ENCODE results near the gene PCDHB7. TPM values are rescaled to one million over a fixed set of nuclear protein-coding genes. Genes with fewer than 3 reads are reported as not detected.
A peak's percentile ranks its signal among the peaks of the same experiment; 100 is the strongest.
"Not testable (repeated sequence)": the region's sequence is repeated elsewhere in the genome, so short reads cannot be mapped to it uniquely, and the experiment has no call there.

Gene PCDHB7
- total and polyA plus RNA-seq, 2 experiments from 2014 or later, result 0.48 to 1.0 TPM

DNA sequence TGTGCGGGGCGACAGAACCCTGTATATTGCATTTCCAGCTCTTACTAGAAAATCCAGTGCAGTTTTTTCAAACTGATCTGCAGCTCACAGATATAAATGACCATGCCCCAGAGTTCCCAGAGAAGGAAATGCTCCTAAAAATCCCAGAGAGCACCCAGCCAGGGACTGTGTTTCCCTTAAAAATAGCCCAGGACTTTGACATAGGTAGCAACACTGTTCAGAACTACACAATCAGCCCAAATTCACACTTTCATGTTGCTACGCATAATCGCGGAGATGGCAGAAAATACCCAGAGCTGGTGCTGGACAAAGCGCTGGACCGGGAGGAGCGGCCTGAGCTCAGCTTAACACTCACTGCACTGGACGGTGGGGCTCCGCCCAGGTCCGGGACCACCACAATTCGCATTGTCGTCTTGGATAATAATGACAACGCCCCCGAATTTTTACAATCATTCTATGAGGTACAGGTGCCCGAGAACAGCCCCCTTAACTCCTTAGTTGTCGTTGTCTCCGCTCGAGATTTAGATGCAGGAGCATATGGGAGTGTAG lies 36.7 kb upstream of the PCDHB7 start (continued):
- TF ChIP-seq, protein P1, sequence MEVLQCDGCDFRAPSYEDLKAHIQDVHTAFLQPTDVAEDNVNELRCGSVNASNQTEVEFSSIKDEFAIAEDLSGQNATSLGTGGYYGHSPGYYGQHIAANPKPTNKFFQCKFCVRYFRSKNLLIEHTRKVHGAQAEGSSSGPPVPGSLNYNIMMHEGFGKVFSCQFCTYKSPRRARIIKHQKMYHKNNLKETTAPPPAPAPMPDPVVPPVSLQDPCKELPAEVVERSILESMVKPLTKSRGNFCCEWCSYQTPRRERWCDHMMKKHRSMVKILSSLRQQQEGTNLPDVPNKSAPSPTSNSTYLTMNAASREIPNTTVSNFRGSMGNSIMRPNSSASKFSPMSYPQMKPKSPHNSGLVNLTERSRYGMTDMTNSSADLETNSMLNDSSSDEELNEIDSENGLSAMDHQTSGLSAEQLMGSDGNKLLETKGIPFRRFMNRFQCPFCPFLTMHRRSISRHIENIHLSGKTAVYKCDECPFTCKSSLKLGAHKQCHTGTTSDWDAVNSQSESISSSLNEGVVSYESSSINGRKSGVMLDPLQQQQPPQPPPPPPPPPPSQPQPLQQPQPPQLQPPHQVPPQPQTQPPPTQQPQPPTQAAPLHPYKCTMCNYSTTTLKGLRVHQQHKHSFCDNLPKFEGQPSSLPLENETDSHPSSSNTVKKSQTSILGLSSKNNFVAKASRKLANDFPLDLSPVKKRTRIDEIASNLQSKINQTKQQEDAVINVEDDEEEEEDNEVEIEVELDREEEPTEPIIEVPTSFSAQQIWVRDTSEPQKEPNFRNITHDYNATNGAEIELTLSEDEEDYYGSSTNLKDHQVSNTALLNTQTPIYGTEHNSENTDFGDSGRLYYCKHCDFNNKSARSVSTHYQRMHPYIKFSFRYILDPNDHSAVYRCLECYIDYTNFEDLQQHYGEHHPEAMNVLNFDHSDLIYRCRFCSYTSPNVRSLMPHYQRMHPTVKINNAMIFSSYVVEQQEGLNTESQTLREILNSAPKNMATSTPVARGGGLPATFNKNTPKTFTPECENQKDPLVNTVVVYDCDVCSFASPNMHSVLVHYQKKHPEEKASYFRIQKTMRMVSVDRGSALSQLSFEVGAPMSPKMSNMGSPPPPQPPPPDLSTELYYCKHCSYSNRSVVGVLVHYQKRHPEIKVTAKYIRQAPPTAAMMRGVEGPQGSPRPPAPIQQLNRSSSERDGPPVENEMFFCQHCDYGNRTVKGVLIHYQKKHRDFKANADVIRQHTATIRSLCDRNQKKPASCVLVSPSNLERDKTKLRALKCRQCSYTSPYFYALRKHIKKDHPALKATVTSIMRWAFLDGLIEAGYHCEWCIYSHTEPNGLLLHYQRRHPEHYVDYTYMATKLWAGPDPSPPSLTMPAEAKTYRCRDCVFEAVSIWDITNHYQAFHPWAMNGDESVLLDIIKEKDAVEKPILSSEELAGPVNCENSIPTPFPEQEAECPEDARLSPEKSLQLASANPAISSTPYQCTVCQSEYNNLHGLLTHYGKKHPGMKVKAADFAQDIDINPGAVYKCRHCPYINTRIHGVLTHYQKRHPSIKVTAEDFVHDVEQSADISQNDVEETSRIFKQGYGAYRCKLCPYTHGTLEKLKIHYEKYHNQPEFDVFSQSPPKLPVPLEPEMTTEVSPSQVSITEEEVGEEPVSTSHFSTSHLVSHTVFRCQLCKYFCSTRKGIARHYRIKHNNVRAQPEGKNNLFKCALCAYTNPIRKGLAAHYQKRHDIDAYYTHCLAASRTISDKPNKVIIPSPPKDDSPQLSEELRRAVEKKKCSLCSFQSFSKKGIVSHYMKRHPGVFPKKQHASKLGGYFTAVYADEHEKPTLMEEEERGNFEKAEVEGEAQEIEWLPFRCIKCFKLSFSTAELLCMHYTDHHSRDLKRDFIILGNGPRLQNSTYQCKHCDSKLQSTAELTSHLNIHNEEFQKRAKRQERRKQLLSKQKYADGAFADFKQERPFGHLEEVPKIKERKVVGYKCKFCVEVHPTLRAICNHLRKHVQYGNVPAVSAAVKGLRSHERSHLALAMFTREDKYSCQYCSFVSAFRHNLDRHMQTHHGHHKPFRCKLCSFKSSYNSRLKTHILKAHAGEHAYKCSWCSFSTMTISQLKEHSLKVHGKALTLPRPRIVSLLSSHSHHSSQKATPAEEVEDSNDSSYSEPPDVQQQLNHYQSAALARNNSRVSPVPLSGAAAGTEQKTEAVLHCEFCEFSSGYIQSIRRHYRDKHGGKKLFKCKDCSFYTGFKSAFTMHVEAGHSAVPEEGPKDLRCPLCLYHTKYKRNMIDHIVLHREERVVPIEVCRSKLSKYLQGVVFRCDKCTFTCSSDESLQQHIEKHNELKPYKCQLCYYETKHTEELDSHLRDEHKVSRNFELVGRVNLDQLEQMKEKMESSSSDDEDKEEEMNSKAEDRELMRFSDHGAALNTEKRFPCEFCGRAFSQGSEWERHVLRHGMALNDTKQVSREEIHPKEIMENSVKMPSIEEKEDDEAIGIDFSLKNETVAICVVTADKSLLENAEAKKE (CRISPR knock-in tag; IDR thresholded peaks at IDR 0.05), result no peak
- TF ChIP-seq JUNB (IDR thresholded peaks at IDR 0.05; ENCODE audit: unreplicated experiment) (no peak), ZNF331 (CRISPR knock-in tag; IDR thresholded peaks at IDR 0.05; ENCODE audit: low read depth) (no peak)

DNA sequence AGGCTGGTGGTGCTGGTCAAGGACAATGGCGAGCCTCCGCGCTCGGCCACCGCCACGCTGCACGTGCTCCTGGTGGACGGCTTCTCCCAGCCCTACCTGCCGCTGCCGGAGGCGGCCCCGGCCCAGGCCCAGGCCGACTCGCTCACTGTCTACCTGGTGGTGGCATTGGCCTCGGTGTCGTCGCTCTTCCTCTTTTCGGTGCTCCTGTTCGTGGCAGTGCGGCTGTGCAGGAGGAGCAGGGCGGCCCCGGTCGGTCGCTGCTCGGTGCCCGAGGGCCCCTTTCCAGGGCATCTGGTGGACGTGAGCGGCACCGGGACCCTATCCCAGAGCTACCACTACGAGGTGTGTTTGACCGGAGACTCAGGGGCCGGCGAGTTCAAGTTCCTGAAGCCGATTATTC lies 35.1 kb upstream of the PCDHB7 start:
- H3K27ac Mint-ChIP-seq; H3K4me3 ChIP-seq; H3K27ac ChIP-seq (ENCODE audit: low read depth); H3K4me1 ChIP-seq (ENCODE audit: insufficient read depth); H3K4me3 Mint-ChIP-seq; H2AFZ ChIP-seq; DNase-seq (ENCODE audit: low spot score); H3K4me2 ChIP-seq; ATAC-seq; H3K9me2 ChIP-seq (ENCODE audit: insufficient read depth); H3K27me3 Mint-ChIP-seq (ENCODE audit: insufficient read depth, low read depth, poor library complexity); H3K4me1 Mint-ChIP-seq; H4K20me1 ChIP-seq (replicated peaks; ENCODE audit: insufficient read depth); H3K36me3 ChIP-seq (ENCODE audit: insufficient read depth); H3F3A ChIP-seq (replicated peaks; ENCODE audit: low read depth); H3K27me3 ChIP-seq (ENCODE audit: insufficient read depth): not testable (repeated sequence)
- H3K79me2 ChIP-seq (replicated peaks; ENCODE audit: insufficient read depth), result peaks cover 24% of the 10 kb centered on the region
- H3K36me3 Mint-ChIP-seq (ENCODE audit: low read depth), result peaks cover 55% of the 10 kb centered on the region
- H3K9me3 Mint-ChIP-seq, result peaks cover 54% of the 10 kb centered on the region

DNA sequence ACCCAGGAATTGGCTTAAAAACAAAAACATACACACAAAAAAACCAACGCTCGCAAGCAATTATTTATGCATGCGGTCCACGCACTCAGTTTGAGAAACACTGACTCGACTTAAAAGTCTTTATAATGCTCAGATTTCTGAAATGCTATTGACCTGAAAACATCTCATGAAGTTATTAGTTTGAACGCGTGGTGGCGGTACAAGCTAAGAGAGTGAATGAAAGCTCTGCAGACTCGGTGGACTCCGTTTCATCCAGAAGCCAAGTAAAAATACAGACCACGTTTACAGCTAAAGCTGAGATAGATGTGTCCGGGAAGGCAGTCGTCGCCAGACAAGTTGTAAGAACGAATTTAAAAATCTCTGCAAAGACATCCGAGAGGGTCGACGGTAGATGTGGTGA lies 22.6 kb upstream of the PCDHB7 start, which contains the start of gene PCDHB6:
PCDHB6 (plus strand) TSS at position 246 of the 400 bp plus-strand sequence. CDS start 201 bp downstream, outside the sequence.
- Histone ChIP-seq H3K4me2 (no peak within 1 kb of the TSS), H3K27me3 (ENCODE audit: insufficient read depth) (no peaks in the 10 kb centered on the region), H3K36me3 (ENCODE audit: insufficient read depth) (no peaks in the 10 kb centered on the region), H2AFZ (no peak within 1 kb of the TSS), H4K20me1 (replicated peaks; ENCODE audit: insufficient read depth) (no peaks in the 10 kb centered on the region; the same call in 1 of the 2 replicates), H3K4me1 (ENCODE audit: insufficient read depth) (no peaks in the 10 kb centered on the region), H3F3A (replicated peaks; ENCODE audit: low read depth) (no peaks in the 10 kb centered on the region), H3K4me3 (no peak within 1 kb of the TSS), H3K27ac (ENCODE audit: low read depth) (no peak within 1 kb of the TSS), H3K79me2 (replicated peaks; ENCODE audit: insufficient read depth) (no peaks in the 10 kb centered on the region), H3K9me2 (ENCODE audit: insufficient read depth) (no peaks in the 10 kb centered on the region)
- DNase-seq (ENCODE audit: low spot score) (peak; percentile 68), ATAC-seq (no peak)
- Mint-ChIP-seq H3K27me3 (ENCODE audit: insufficient read depth, low read depth, poor library complexity) (peaks cover 2% of the 10 kb centered on the region), H3K9me3 (peaks cover 23% of the 10 kb centered on the region), H3K4me3 (no peak within 1 kb of the TSS), H3K27ac (no peak within 1 kb of the TSS), H3K36me3 (ENCODE audit: low read depth) (peaks cover 22% of the 10 kb centered on the region), H3K4me1 (no peaks in the 10 kb centered on the region)
- TF ChIP-seq, protein P2, sequence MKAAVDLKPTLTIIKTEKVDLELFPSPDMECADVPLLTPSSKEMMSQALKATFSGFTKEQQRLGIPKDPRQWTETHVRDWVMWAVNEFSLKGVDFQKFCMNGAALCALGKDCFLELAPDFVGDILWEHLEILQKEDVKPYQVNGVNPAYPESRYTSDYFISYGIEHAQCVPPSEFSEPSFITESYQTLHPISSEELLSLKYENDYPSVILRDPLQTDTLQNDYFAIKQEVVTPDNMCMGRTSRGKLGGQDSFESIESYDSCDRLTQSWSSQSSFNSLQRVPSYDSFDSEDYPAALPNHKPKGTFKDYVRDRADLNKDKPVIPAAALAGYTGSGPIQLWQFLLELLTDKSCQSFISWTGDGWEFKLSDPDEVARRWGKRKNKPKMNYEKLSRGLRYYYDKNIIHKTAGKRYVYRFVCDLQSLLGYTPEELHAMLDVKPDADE (IDR thresholded peaks at IDR 0.05), result no peak
- TF ChIP-seq, protein P3, sequence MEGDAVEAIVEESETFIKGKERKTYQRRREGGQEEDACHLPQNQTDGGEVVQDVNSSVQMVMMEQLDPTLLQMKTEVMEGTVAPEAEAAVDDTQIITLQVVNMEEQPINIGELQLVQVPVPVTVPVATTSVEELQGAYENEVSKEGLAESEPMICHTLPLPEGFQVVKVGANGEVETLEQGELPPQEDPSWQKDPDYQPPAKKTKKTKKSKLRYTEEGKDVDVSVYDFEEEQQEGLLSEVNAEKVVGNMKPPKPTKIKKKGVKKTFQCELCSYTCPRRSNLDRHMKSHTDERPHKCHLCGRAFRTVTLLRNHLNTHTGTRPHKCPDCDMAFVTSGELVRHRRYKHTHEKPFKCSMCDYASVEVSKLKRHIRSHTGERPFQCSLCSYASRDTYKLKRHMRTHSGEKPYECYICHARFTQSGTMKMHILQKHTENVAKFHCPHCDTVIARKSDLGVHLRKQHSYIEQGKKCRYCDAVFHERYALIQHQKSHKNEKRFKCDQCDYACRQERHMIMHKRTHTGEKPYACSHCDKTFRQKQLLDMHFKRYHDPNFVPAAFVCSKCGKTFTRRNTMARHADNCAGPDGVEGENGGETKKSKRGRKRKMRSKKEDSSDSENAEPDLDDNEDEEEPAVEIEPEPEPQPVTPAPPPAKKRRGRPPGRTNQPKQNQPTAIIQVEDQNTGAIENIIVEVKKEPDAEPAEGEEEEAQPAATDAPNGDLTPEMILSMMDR (conservative IDR thresholded peaks at IDR 0.05; ENCODE audit: low read depth in 2 of 2), result peak; percentile 52 to 57
- no peak for TF ChIP-seq EZH2 (IDR thresholded peaks at IDR 0.05; ENCODE audit: low read depth, unreplicated experiment)
